HepG2 (cell line): ENCODE measurements around the gene ADI1. TPM values are rescaled to one million over a fixed set of nuclear protein-coding genes. Genes with fewer than 3 reads are reported as not detected.

Source experiments
- ATAC-seq: fragments of 200-7000 bp; cut with Tn5 transposase; 3 replicates; pipeline ENCODE4 v1.9.1; 2020; ENCODE audit warnings: mild to moderate bottlenecking, moderate library complexity
- BruUV-seq: library from RNA; stranded (reverse); fragments of 400-500 nt; replicated peaks from 2 replicates; lab custom pipeline; 2021; lab: Mats Ljungman, UMichigan
- CTCF ChIA-PET: fragments of 300-600 bp; formaldehyde crosslinking; extraction: SDS; loops from one replicate; lab custom pipeline; 2021; ENCODE audit warnings: low total read pairs, inconsistent platforms, low intra/inter-chr PET ratio; lab: Yijun Ruan, JAX
- POLR2A ChIA-PET: fragments of 350-600 bp; sonication (Branson Sonifier 250); formaldehyde crosslinking; loops from one replicate; lab custom pipeline; 2020; ENCODE audit warnings: antibody characterized with exemption, inconsistent platforms; lab: Yijun Ruan, JAX
- DNase-seq: peaks from one replicate; pipeline ENCODE4 v3.0.0-alpha.2; 2015; ENCODE audit warnings: low spot score
- FAIRE-seq: peaks from 3 replicates; lab custom pipeline; 2011; peaks lifted over from hg19 to GRCh38; lab: Jason Lieb, UNC
- H2AFZ ChIP-seq: one replicate; pipeline ENCODE4 v1.6.1; 2011; ENCODE audit warnings: low read length, inconsistent platforms
- H3K27ac ChIP-seq: fragments of 300-600 bp; 3 replicates; pipeline ENCODE4 v1.8.0; 2011; ENCODE audit warnings: mixed run types, mild to moderate bottlenecking, mixed read lengths, low read length, inconsistent platforms; ENCODE audit not compliant: insufficient read depth; ENCODE audit errors: extremely low read length
- H3K27me3 ChIP-seq, 2 experiments: fragments of 200-600 bp in 1 of 2; 2 replicates in 1 of 2; 3 replicates in 1 of 2; pipeline versions ENCODE4 v1.6.0 to v1.8.0; 2011; ENCODE audit warnings: low read length in 2 of 2, mild to moderate bottlenecking in 2 of 2, moderate library complexity in 2 of 2, inconsistent platforms in 1 of 2; ENCODE audit not compliant: insufficient read depth in 2 of 2, control insufficient read depth in 1 of 2
- H3K36me3 ChIP-seq, 2 experiments: fragments of 200-600 bp in 1 of 2; replicated peaks in 1 of 2; 2 replicates in 1 of 2; 3 replicates in 1 of 2; pipeline versions ENCODE4 v1.5.1 to v1.8.0; 2011; ENCODE audit warnings: low read length in 2 of 2, inconsistent platforms in 1 of 2; ENCODE audit not compliant: insufficient read depth in 2 of 2, control insufficient read depth in 1 of 2
- H3K4me1 ChIP-seq: 2 replicates; pipeline ENCODE4 v1.5.1; 2012; ENCODE audit warnings: low read length, inconsistent platforms; ENCODE audit not compliant: insufficient read depth
- H3K4me2 ChIP-seq: 2 replicates; pipeline ENCODE4 v1.6.0; 2011; ENCODE audit warnings: low read depth, low read length, inconsistent platforms
- H3K4me3 ChIP-seq, 3 experiments: fragments of 200-600 bp in 1 of 3; sonication (generic), shearing (Covaris generic) in 1 of 3; replicated peaks in 1 of 3; 2 replicates each; pipeline ENCODE4 v1.5.1; 2011 to 2016; ENCODE audit warnings: low read length in 3 of 3, inconsistent platforms in 2 of 3, low read depth in 2 of 3, mild to moderate bottlenecking in 2 of 3, control low read depth in 1 of 3, mixed read lengths in 1 of 3; ENCODE audit not compliant: insufficient read depth in 1 of 3
- H3K79me2 ChIP-seq: one replicate; pipeline ENCODE4 v1.6.1; 2011; ENCODE audit warnings: low read length, inconsistent platforms; ENCODE audit not compliant: insufficient read depth
- H3K9ac ChIP-seq: 2 replicates; pipeline ENCODE4 v1.6.0; 2011; ENCODE audit warnings: mild to moderate bottlenecking, low read depth, low read length, inconsistent platforms; ENCODE audit not compliant: insufficient read depth
- H3K9me3 ChIP-seq: 2 replicates; pipeline ENCODE4 v1.5.1; 2012; ENCODE audit warnings: mild to moderate bottlenecking, low read length
- H4K20me1 ChIP-seq: 2 replicates; pipeline ENCODE4 v1.6.0; 2011; ENCODE audit warnings: inconsistent platforms, mild to moderate bottlenecking, low read length, moderate library complexity; ENCODE audit not compliant: insufficient read depth
- REXO4 ChIP-seq: sonication (generic); formaldehyde crosslinking; IDR thresholded peaks from 2 replicates; pipeline ENCODE4 v1.8.0; 2022; ENCODE audit warnings: missing genetic modification reagents, mild to moderate bottlenecking, borderline replicate concordance
- SALL1 ChIP-seq: sonication (generic); formaldehyde crosslinking; IDR thresholded peaks from 2 replicates; pipeline ENCODE4 v1.8.0; 2022; ENCODE audit warnings: mild to moderate bottlenecking, missing genetic modification reagents
- ZBTB42 ChIP-seq: sonication (generic); formaldehyde crosslinking; IDR thresholded peaks from 2 replicates; pipeline ENCODE4 v1.5.0; 2020; ENCODE audit warnings: mild to moderate bottlenecking, missing genetic modification reagents
- ZNF224 ChIP-seq: sonication (generic); formaldehyde crosslinking; IDR thresholded peaks from 2 replicates; pipeline ENCODE4 v1.5.0; 2020; ENCODE audit warnings: mild to moderate bottlenecking, missing genetic modification reagents
- WGBS: methylation state at CpG from one replicate; pipeline ENCODE4 v1.1.6; 2017; ENCODE audit warnings: low lambda C conversion rate; 5-methylcytosine and 5-hydroxymethylcytosine counted together
- in situ Hi-C: cut with HindIII; loops from 2 replicates; pipeline ENCODE4 v1.10.0; 2017; ENCODE audit warnings: low pct_unique_long_range_greater_than_20kb; ENCODE audit not compliant: extremely low pct_ligation_motif_present
- intact Hi-C: fragments of 100-400 bp; cut with micrococcal nuclease; formaldehyde crosslinking; loops from one replicate; pipeline ENCODE4 v1.10.0; 2022; ENCODE audit not compliant: unreplicated experiment
- polyA plus RNA-seq, 8 experiments: library from polyadenylated mRNA; depleted of rRNA in 3 of 8; stranded (reverse) in 7 of 8; unstranded in 1 of 8; fragments of >200 nt; fragmentation: Illumina TruSeq in 4 of 8; extraction: Trizol in 4 of 8; gene quantifications; 2 replicates each; pipeline versions ENCODE4 v1.2.1 to v1.2.3, GENCODE V29; 2011 to 2016; ENCODE audit warnings: low read depth in 4 of 8, missing spikeins in 1 of 8, mixed read lengths in 1 of 8; ENCODE audit not compliant: insufficient read depth in 1 of 8
- total RNA-seq, 5 experiments: library from RNA; depleted of rRNA; stranded (reverse); fragments of >200 nt; fragmentation: Illumina TruSeq; extraction: Trizol; gene quantifications; 2 replicates each; pipeline ENCODE4 v1.2.3, GENCODE V29; 2016; ENCODE audit warnings: low read depth in 1 of 5
- TF ChIP-seq, protein P1 (sequence below): fragments of 450-650 bp; IDR thresholded peaks from 2 replicates; pipeline ENCODE4 v1.6.1; 2016

Gene ADI1
- total and polyA plus RNA-seq, 2 of the 13 experiments (the other 11 are each of a cell fraction or from before 2014, with no cell fraction given), result 28.7 to 123 TPM

DNA sequence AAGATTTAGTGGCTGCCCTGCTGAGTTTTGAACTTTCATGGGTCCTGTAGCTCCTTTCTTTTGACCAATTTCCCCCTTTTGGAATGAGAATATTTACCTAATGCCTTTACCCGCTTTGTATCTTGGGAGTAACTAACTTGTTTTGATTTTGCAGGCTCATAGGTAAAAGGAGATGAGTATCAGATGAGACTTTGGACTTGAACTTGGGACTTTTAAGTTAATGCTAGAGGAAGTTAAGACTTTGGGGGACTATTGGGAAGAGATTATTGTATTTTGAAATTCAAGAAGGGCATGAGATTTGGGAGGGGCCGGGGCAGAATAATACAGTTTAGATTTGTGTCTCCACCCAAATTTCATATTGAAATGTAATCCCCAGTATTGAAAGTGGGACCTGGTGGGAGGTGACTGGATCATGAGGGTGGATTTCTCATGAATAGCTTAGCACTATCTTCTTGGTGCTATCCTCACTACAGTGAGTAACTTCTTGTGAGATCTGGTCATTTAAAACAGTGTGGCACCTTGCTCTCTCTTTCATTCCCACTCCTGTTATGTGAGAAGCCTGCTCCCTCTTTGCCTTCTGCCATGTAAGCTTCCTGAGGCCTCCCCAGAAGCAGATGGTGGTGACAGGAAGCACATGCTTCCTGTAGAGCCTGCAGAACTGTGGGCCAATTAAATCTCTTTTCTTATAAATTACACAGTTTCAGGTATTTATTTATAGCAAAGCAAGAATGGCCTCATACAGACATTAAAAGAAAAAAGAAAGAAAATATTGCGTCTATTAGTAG is 6.1 kb downstream of the ADI1 start:
- Histone ChIP-seq H3K36me3 (peaks cover 21 to 43% of the 10 kb centered on the region in 2 experiments), H3K9me3 (no peaks in the 10 kb centered on the region), H3K4me3 (no peak overlapping the region), H3K9ac (no peak overlapping the region), H2AFZ (no peak overlapping the region), H3K4me2 (no peak overlapping the region), H4K20me1 (no peaks in the 10 kb centered on the region), H3K27me3 (no peaks in the 10 kb centered on the region), H3K27ac (no peak overlapping the region), H3K4me1 (peaks cover 45% of the 10 kb centered on the region), H3K79me2 (peaks cover 31% of the 10 kb centered on the region)
- ChIA-PET CTCF (no interaction called here), POLR2A (interaction anchor here (1.0 to 2.2 kb wide), 3 partner anchors 20 to 45 kb away, joined by 3 to 5 read pairs (median 3); partner anchors contain the start of gene RNASEH1)
- ATAC-seq (no peak), DNase-seq (no peak), FAIRE-seq (no peak)
- in situ Hi-C loops (no loop called here), intact Hi-C loops (no loop called here)
- TF ChIP-seq REXO4 (CRISPR knock-in tag) (no peak), ZNF224 (CRISPR knock-in tag) (no peak)
- TF ChIP-seq, protein P1, sequence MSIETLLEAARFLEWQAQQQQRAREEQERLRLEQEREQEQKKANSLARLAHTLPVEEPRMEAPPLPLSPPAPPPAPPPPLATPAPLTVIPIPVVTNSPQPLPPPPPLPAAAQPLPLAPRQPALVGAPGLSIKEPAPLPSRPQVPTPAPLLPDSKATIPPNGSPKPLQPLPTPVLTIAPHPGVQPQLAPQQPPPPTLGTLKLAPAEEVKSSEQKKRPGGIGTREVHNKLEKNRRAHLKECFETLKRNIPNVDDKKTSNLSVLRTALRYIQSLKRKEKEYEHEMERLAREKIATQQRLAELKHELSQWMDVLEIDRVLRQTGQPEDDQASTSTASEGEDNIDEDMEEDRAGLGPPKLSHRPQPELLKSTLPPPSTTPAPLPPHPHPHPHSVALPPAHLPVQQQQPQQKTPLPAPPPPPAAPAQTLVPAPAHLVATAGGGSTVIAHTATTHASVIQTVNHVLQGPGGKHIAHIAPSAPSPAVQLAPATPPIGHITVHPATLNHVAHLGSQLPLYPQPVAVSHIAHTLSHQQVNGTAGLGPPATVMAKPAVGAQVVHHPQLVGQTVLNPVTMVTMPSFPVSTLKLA, result peak; percentile 86
- 95% methylated on average over 3 of the region's 3 CpGs for WGBS
- BruUV-seq, result no TSS peak

DNA sequence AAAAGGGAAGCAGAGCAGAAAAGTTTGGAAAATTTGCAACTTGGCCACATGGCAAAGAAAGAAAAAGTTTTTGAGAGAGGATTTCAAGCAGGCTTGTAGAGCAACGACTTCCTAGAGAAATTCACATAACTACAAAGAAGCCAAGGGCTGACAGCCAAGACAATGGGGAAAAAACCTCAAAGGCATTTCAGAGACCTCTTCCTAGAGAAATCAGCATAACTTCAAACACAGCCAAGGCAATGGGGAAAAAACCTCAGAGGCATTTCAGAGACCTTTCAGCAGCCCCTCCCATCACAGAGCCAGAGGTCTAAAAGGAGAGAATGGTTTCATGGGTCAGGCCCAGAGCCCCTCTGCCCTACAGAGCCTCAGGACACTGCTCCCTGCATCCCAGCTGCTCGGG is 7.2 kb downstream of the ADI1 start:
- POLR2A ChIA-PET, result interaction anchor here (1.2 kb wide), 1 partner anchor 46 kb away, joined by 3 read pairs; the partner anchor contains the start of gene RNASEH1
- no peaks in the 10 kb centered on the region for H3K27me3 ChIP-seq
- H4K20me1 ChIP-seq, result no peaks in the 10 kb centered on the region
- intact Hi-C loops (no loop called here), in situ Hi-C loops (no loop called here)
- peaks cover 21 to 45% of the 10 kb centered on the region in 2 experiments for H3K36me3 ChIP-seq
- H3K27ac ChIP-seq, result no peak overlapping the region
- DNase-seq (no peak), ATAC-seq (peak; percentile 36; the same call in 2 of the 3 replicates), FAIRE-seq (no peak)
- peaks cover 35% of the 10 kb centered on the region for H3K4me1 ChIP-seq
- no TSS peak for BruUV-seq
- TF ChIP-seq SALL1 (CRISPR knock-in tag), result no peak
- TF ChIP-seq ZBTB42 (CRISPR knock-in tag), result no peak
- H3K4me3 ChIP-seq, result no peak overlapping the region
- H3K4me2 ChIP-seq, result no peak overlapping the region
- H3K9ac ChIP-seq, result no peak overlapping the region
- WGBS, result 97% methylated on average over 2 of the region's 2 CpGs
- CTCF ChIA-PET, result no interaction called here
- no peak overlapping the region for H2AFZ ChIP-seq
- H3K79me2 ChIP-seq, result peaks cover 25% of the 10 kb centered on the region
- H3K9me3 ChIP-seq, result no peaks in the 10 kb centered on the region
